ENCODE data around the gene CHST11. TPM values are rescaled to one million over a fixed set of nuclear protein-coding genes. Genes with fewer than 3 reads are reported as not detected.
"Not testable (repeated sequence)": the region's sequence is repeated elsewhere in the genome, so short reads cannot be mapped to it uniquely, and the experiment has no call there.

CHST11 gene
- total RNA-seq, 4 donors from 2014 or later: 2.1 to 7.3 (median 4.9) TPM

- DNase-seq (ENCODE audit: low spot score in 2 of 2): no peak
- intact Hi-C loops (cut with DNase I; ENCODE audit: low total_unique reads): no loop called here
- 39 to 43% methylated on average over 6 of the region's 6 CpGs for whole genome bisulfite sequencing, 2 donors
- TF ChIP-seq POLR2A (IDR thresholded peaks at IDR 0.05) (no peak), CTCF (IDR thresholded peaks at IDR 0.05) (no peak)
- no peak overlapping the region for H3K4me3 ChIP-seq (ENCODE audit: low read depth, poor library complexity, severe bottlenecking)
These were observed 98.9 kb downstream of the CHST11 start for GRCh38 chr12:104555648-104556047.

- DNase-seq (ENCODE audit: low spot score in 2 of 2): no peak
- no peak overlapping the region for H3K4me3 ChIP-seq (ENCODE audit: low read depth, poor library complexity, severe bottlenecking)
- 92% methylated on average over 13 of the region's 13 CpGs for WGBS, 2 donors
- TF ChIP-seq POLR2A (IDR thresholded peaks at IDR 0.05): no peak
- no peak for TF ChIP-seq CTCF (IDR thresholded peaks at IDR 0.05)
- intact Hi-C loops (cut with DNase I; ENCODE audit: low total_unique reads): no loop called here
These were observed 100.9 kb downstream of the CHST11 start for GRCh38 chr12:104557488-104558195.

- TF ChIP-seq POLR2A (IDR thresholded peaks at IDR 0.05) (no peak), CTCF (IDR thresholded peaks at IDR 0.05) (no peak)
- DNase-seq (ENCODE audit: low spot score in 2 of 2): no peak
- H3K4me3 ChIP-seq (ENCODE audit: low read depth, poor library complexity, severe bottlenecking): no peak overlapping the region
- intact Hi-C loops (cut with DNase I; ENCODE audit: low total_unique reads): no loop called here
- WGBS, 2 donors: 86 to 94% methylated on average over 5 of the region's 5 CpGs
These were observed 104.1 kb downstream of the CHST11 start for GRCh38 chr12:104560881-104561280.

- intact Hi-C loops (cut with DNase I; ENCODE audit: low total_unique reads): no loop called here
- TF ChIP-seq POLR2A (IDR thresholded peaks at IDR 0.05) (no peak), CTCF (IDR thresholded peaks at IDR 0.05) (no peak)
- WGBS, 2 donors: 92 to 100% methylated on average over 4 of the region's 4 CpGs
These were observed 106.0 kb downstream of the CHST11 start for GRCh38 chr12:104562763-104563162.

GRCh38 chr12:104564662-104565061 is 107.9 kb downstream of the CHST11 start:
- 81 to 97% methylated on average over 3 of the region's 3 CpGs for WGBS, 2 donors
- intact Hi-C loops (cut with DNase I; ENCODE audit: low total_unique reads); DNase-seq (ENCODE audit: low spot score in 2 of 2); H3K4me3 ChIP-seq (ENCODE audit: low read depth, poor library complexity, severe bottlenecking): not testable (repeated sequence)

More at GRCh38 chr12:104562763-104563162, 106.0 kb downstream of the CHST11 start:
- no peak for DNase-seq (ENCODE audit: low spot score in 2 of 2)
- no peak overlapping the region for H3K4me3 ChIP-seq (ENCODE audit: low read depth, poor library complexity, severe bottlenecking)

- no peak for DNase-seq (ENCODE audit: low spot score in 2 of 2)
- no peak overlapping the region for H3K4me3 ChIP-seq (ENCODE audit: low read depth, poor library complexity, severe bottlenecking)
- WGBS, 2 donors: 83 to 85% methylated on average over 8 of the region's 8 CpGs
- intact Hi-C loops (cut with DNase I; ENCODE audit: low total_unique reads): no loop called here
- TF ChIP-seq CTCF (IDR thresholded peaks at IDR 0.05) (no peak), POLR2A (IDR thresholded peaks at IDR 0.05) (no peak)
These were observed 109.0 kb downstream of the CHST11 start for GRCh38 chr12:104565606-104566243.
